Transverse colon (tissue), 4 donors: Measurements from ENCODE around the gene DACT2. TPM values are rescaled to one million over a fixed set of nuclear protein-coding genes. Genes with fewer than 3 reads are reported as not detected.
A peak's percentile ranks its signal among the peaks of the same experiment; 100 is the strongest.

Experiments used
- DNase-seq: peaks from one replicate; pipeline ENCODE4 v3.0.0-alpha.2; 2019
- H3K27ac ChIP-seq, 4 donors: fragments of 200-600 bp; sonication (generic); 2 replicates each; pipeline ENCODE4 v1.5.1; 2016 to 2018; ENCODE audit warnings: inconsistent platforms in 4 of 4
- H3K27me3 ChIP-seq: fragments of 200-600 bp; sonication (generic); 2 replicates; pipeline ENCODE4 v1.5.1; 2017; ENCODE audit warnings: inconsistent platforms
- H3K36me3 ChIP-seq, 4 donors: fragments of 200-600 bp; sonication (generic); 2 replicates each; pipeline ENCODE4 v1.5.1; 2017 to 2019; ENCODE audit warnings: inconsistent platforms in 4 of 4
- H3K4me1 ChIP-seq, 4 donors: fragments of 200-600 bp; sonication (generic); 2 replicates each; pipeline ENCODE4 v1.5.1; 2017 to 2020; ENCODE audit warnings: inconsistent platforms in 4 of 4
- H3K4me3 ChIP-seq, 4 donors: fragments of 200-600 bp; sonication (generic); 1 replicate in 1 of 4; 2 replicates in 3 of 4; pipeline versions ENCODE4 v1.5.1 to v1.6.1; 2017 to 2019; ENCODE audit warnings: inconsistent platforms in 4 of 4
- H3K9me3 ChIP-seq, 2 donors: fragments of 200-600 bp; sonication (generic); 2 replicates each; pipeline ENCODE4 v1.5.1; 2017 to 2019; ENCODE audit warnings: inconsistent platforms in 2 of 2
- CTCF ChIP-seq, 5 experiments: fragments of 200-600 bp in 3 of 5; fragments of 450-650 bp in 2 of 5; sonication (generic) in 3 of 5; IDR thresholded peaks; 1 replicate in 2 of 5; 2 replicates in 3 of 5; pipeline ENCODE4 v1.5.1; 2016 to 2017; ENCODE audit warnings: antibody characterized with exemption in 5 of 5, inconsistent platforms in 3 of 5, mild to moderate bottlenecking in 2 of 5, moderate library complexity in 1 of 5
- EP300 ChIP-seq: sonication (generic); formaldehyde crosslinking; IDR thresholded peaks from one replicate; pipeline ENCODE4 v1.6.1; 2017; ENCODE audit warnings: antibody characterized with exemption, low read depth
- POLR2A ChIP-seq: fragments of 450-650 bp; IDR thresholded peaks from one replicate; pipeline ENCODE4 v1.6.1; 2016; ENCODE audit warnings: antibody characterized with exemption, mild to moderate bottlenecking, moderate library complexity
- POLR2AphosphoS5 ChIP-seq, 3 donors: sonication (generic); formaldehyde crosslinking; IDR thresholded peaks; one replicate each; pipeline ENCODE4 v1.6.1; 2016; ENCODE audit warnings: antibody characterized with exemption in 3 of 3
- WGBS, 2 donors: methylation state at CpG; one replicate each; pipeline ENCODE4 v1.1.5; 2018; ENCODE audit warnings: low coverage in 1 of 2; 5-methylcytosine and 5-hydroxymethylcytosine counted together
- in situ Hi-C, 4 donors: fragments of 200-750 bp; cut with MboI; loops; one replicate each; pipeline versions ENCODE4 v1.15.0 to v1.15.1; 2017; ENCODE audit warnings: low sequenced_read_pairs in 3 of 4, low pct_ligation_motif_present in 1 of 4, low pct_unique_long_range_greater_than_20kb in 1 of 4
- intact Hi-C: fragments of 100-400 bp; cut with DNase I; formaldehyde crosslinking; loops from one replicate; pipeline ENCODE4 v1.15.1; 2023; ENCODE audit warnings: low total_unique reads
- total RNA-seq, 4 donors: library from RNA; depleted of rRNA; stranded (reverse); fragments of >200 nt; gene quantifications; one replicate each; pipeline ENCODE4 v1.1.0, GENCODE V29; 2016

DACT2 gene
- total RNA-seq, 4 donors from 2014 or later, result 2.4 to 2.6 TPM; not detected in 2

- no peaks in the 10 kb centered on the region for H3K9me3 ChIP-seq
- in situ Hi-C loops (no loop called here), intact Hi-C loops (loop anchor here (10.0 kb wide), 1 partner anchor 200 kb away; no protein-coding TSS in a partner anchor)
- H3K27me3 ChIP-seq, result peaks cover 5% of the 10 kb centered on the region
- TF ChIP-seq POLR2A, result no peak
- TF ChIP-seq POLR2AphosphoS5 (IDR thresholded peaks at IDR 0.05), result no peak
- TF ChIP-seq CTCF (IDR thresholded peaks at IDR 0.05), result no peak
- no peak for TF ChIP-seq EP300
- no peaks in the 10 kb centered on the region for H3K36me3 ChIP-seq
- H3K27ac ChIP-seq, result no peak overlapping the region
- WGBS, 2 donors, result 91% methylated on average over 17 of the region's 18 CpGs; no CpG with 5 or more reads in 1 of the 2 donors
- DNase-seq, result no peak
- H3K4me1 ChIP-seq, result peaks cover 0 to 4% (median 2%) of the 10 kb centered on the region in 4 donors
- H3K4me3 ChIP-seq, result no peak overlapping the region
These were observed 25.7 kb upstream of the DACT2 start for GRCh38 chr6:168345266-168345665.

- intact Hi-C loops (loop anchor here (10.0 kb wide), 1 partner anchor 200 kb away; no protein-coding TSS in a partner anchor), in situ Hi-C loops (no loop called here)
These were observed 24.8 kb upstream of the DACT2 start for GRCh38 chr6:168344338-168344737.

GRCh38 chr6:168343239-168344150 lies 23.9 kb upstream of the DACT2 start:
- Histone ChIP-seq H3K4me1 (peaks cover 0 to 4% (median 2%) of the 10 kb centered on the region in 4 donors), H3K27ac (peak overlapping the region in 1 of 4 donors; percentile 29), H3K36me3 (no peaks in the 10 kb centered on the region), H3K9me3 (no peaks in the 10 kb centered on the region), H3K27me3 (peaks cover 5% of the 10 kb centered on the region), H3K4me3 (no peak overlapping the region)
- intact Hi-C loops (loop anchor here (10.0 kb wide), 1 partner anchor 199 kb away; no protein-coding TSS in a partner anchor), in situ Hi-C loops (no loop called here)
- no peak for DNase-seq
- WGBS, 2 donors, result 78% methylated on average over 23 of the region's 24 CpGs; no CpG with 5 or more reads in 1 of the 2 donors
- TF ChIP-seq POLR2A, result no peak
- no peak for TF ChIP-seq EP300
- TF ChIP-seq CTCF (IDR thresholded peaks at IDR 0.05), result no peak
- TF ChIP-seq POLR2AphosphoS5 (IDR thresholded peaks at IDR 0.05), result no peak

More at GRCh38 chr6:168344338-168344737, 24.8 kb upstream of the DACT2 start:
- no peak overlapping the region for H3K27ac ChIP-seq
- H3K4me1 ChIP-seq, result peaks cover 0 to 4% (median 2%) of the 10 kb centered on the region in 4 donors
- peaks cover 5% of the 10 kb centered on the region for H3K27me3 ChIP-seq
- DNase-seq, result no peak
- TF ChIP-seq EP300, result no peak
- TF ChIP-seq CTCF (IDR thresholded peaks at IDR 0.05), result no peak
- H3K4me3 ChIP-seq, result no peak overlapping the region
- H3K9me3 ChIP-seq, result no peaks in the 10 kb centered on the region
- 90 to 94% methylated on average over 2 of the region's 2 CpGs for WGBS, 2 donors
- H3K36me3 ChIP-seq, result no peaks in the 10 kb centered on the region

- Histone ChIP-seq H3K36me3 (no peaks in the 10 kb centered on the region), H3K27me3 (peaks cover 5% of the 10 kb centered on the region), H3K9me3 (no peaks in the 10 kb centered on the region), H3K4me3 (no peak overlapping the region), H3K27ac (peak overlapping the region in 1 of 4 donors; percentile 29), H3K4me1 (peaks cover 0 to 4% (median 2%) of the 10 kb centered on the region in 4 donors)
- TF ChIP-seq EP300 (no peak), POLR2AphosphoS5 (IDR thresholded peaks at IDR 0.05) (peak in 1 of 3 donors; percentile 16)
- intact Hi-C loops (loop anchor here (10.0 kb wide), 1 partner anchor 198 kb away; no protein-coding TSS in a partner anchor), in situ Hi-C loops (no loop called here)
- peak; percentile 84 for DNase-seq
- WGBS, 2 donors, result 60 to 67% methylated on average over 1 to 17 of the region's 17 CpGs
These were observed 23.1 kb upstream of the DACT2 start for GRCh38 chr6:168342636-168343035.
